Measurements from ENCODE around the gene ASB4.

- TF ChIP-seq POLR2AphosphoS5 (IDR thresholded peaks at IDR 0.05; ENCODE audit: borderline replicate concordance, low read depth, low read length) (no peak), EZH2 (IDR thresholded peaks at IDR 0.05) (no peak)
These were observed 92.6 kb downstream of the ASB4 start for GRCh38 chr7:95578299-95578855.

Measured in SK-N-MC (cell line).